Jurkat, Clone E6-1 (cell line): ENCODE results near the gene DOCK2.

Experiments
- DNase-seq: peaks from one replicate; pipeline ENCODE4 v3.0.0-alpha.2; 2011; ENCODE audit warnings: low read depth, low spot score
- H3K4me3 ChIP-seq: 2 replicates; pipeline ENCODE4 v1.5.1; 2011; ENCODE audit warnings: mild to moderate bottlenecking, low read length, control low read depth, moderate library complexity

Gene DOCK2

GRCh38 chr5:169869066-169869465 is 232.0 kb downstream of the DOCK2 start:
- H3K4me3 ChIP-seq, result no peak overlapping the region
- DNase-seq, result no peak

GRCh38 chr5:169870211-169870610 is 233.1 kb downstream of the DOCK2 start:
- no peak overlapping the region for H3K4me3 ChIP-seq
- no peak for DNase-seq

- H3K4me3 ChIP-seq, result no peak overlapping the region
- DNase-seq, result no peak
These were observed 234.9 kb downstream of the DOCK2 start for GRCh38 chr5:169871826-169872490.

- no peak overlapping the region for H3K4me3 ChIP-seq
- DNase-seq, result no peak
These were observed 236.6 kb downstream of the DOCK2 start for GRCh38 chr5:169873642-169874041.

GRCh38 chr5:169874621-169875020 is 237.5 kb downstream of the DOCK2 start:
- no peak for DNase-seq

GRCh38 chr5:169875091-169875728 is 238.1 kb downstream of the DOCK2 start:
- DNase-seq, result no peak
- no peak overlapping the region for H3K4me3 ChIP-seq

More at GRCh38 chr5:169874621-169875020, 237.5 kb downstream of the DOCK2 start:
- no peak overlapping the region for H3K4me3 ChIP-seq

GRCh38 chr5:169875731-169876130 is 238.7 kb downstream of the DOCK2 start:
- no peak for DNase-seq
- H3K4me3 ChIP-seq, result no peak overlapping the region

- DNase-seq, result no peak
- H3K4me3 ChIP-seq, result no peak overlapping the region
These were observed 239.3 kb downstream of the DOCK2 start for GRCh38 chr5:169876386-169876785.

- DNase-seq, result no peak
- no peak overlapping the region for H3K4me3 ChIP-seq
These were observed 243.1 kb downstream of the DOCK2 start for GRCh38 chr5:169880012-169880663.

GRCh38 chr5:169880785-169881184 is 243.7 kb downstream of the DOCK2 start:
- no peak overlapping the region for H3K4me3 ChIP-seq
- DNase-seq, result no peak

GRCh38 chr5:169881702-169882303 is 244.7 kb downstream of the DOCK2 start:
- no peak for DNase-seq
- H3K4me3 ChIP-seq, result no peak overlapping the region

- no peak for DNase-seq
- H3K4me3 ChIP-seq, result no peak overlapping the region
These were observed 249.0 kb downstream of the DOCK2 start for GRCh38 chr5:169886033-169886432.

- no peak overlapping the region for H3K4me3 ChIP-seq
These were observed 249.6 kb downstream of the DOCK2 start for GRCh38 chr5:169886677-169887076.

GRCh38 chr5:169889572-169889971 is 252.5 kb downstream of the DOCK2 start:
- H3K4me3 ChIP-seq, result no peak overlapping the region
- DNase-seq, result no peak

More at GRCh38 chr5:169886677-169887076, 249.6 kb downstream of the DOCK2 start:
- no peak for DNase-seq

- H3K4me3 ChIP-seq, result no peak overlapping the region
- DNase-seq, result no peak
These were observed 255.9 kb downstream of the DOCK2 start for GRCh38 chr5:169893010-169893409.

- H3K4me3 ChIP-seq, result no peak overlapping the region
- no peak for DNase-seq
These were observed 256.5 kb downstream of the DOCK2 start for GRCh38 chr5:169893571-169893970.

- DNase-seq, result no peak
- no peak overlapping the region for H3K4me3 ChIP-seq
These were observed 258.9 kb downstream of the DOCK2 start for GRCh38 chr5:169895926-169896325.

- H3K4me3 ChIP-seq, result no peak overlapping the region
- DNase-seq, result no peak
These were observed 260.4 kb downstream of the DOCK2 start for GRCh38 chr5:169897481-169897880.

GRCh38 chr5:169901896-169902295 is 264.8 kb downstream of the DOCK2 start:
- no peak for DNase-seq

GRCh38 chr5:169904059-169904458 is 267.0 kb downstream of the DOCK2 start:
- H3K4me3 ChIP-seq, result no peak overlapping the region
- DNase-seq, result no peak

More at GRCh38 chr5:169901896-169902295, 264.8 kb downstream of the DOCK2 start:
- no peak overlapping the region for H3K4me3 ChIP-seq
